K562 (cell line): ENCODE data around the gene INSR. TPM values are rescaled to one million over a fixed set of nuclear protein-coding genes. Genes with fewer than 3 reads are reported as not detected.
A peak's percentile ranks its signal among the peaks of the same experiment; 100 is the strongest.

Experiments used
- ARNT ChIP-seq, 2 experiments: fragments of 450-650 bp; IDR thresholded peaks; 2 replicates each; pipeline ENCODE4 v1.6.1; 2016; ENCODE audit warnings: mild to moderate bottlenecking in 1 of 2
- CBX3 ChIP-seq, 2 experiments: IDR thresholded peaks; 1 replicate in 1 of 2; 2 replicates in 1 of 2; pipeline ENCODE4 v1.6.1; 2012; ENCODE audit warnings: inconsistent platforms in 2 of 2, low read length in 2 of 2, borderline replicate concordance in 1 of 2, control low read depth in 1 of 2
- CSDE1 ChIP-seq, 2 experiments: fragments of 450-650 bp; IDR thresholded peaks; 2 replicates each; pipeline ENCODE4 v1.6.1; 2016; ENCODE audit warnings: mild to moderate bottlenecking in 1 of 2
- CTBP1 ChIP-seq: fragments of 450-650 bp; IDR thresholded peaks from 2 replicates; pipeline ENCODE4 v1.6.1; 2016; ENCODE audit warnings: borderline replicate concordance
- EGR1 ChIP-seq: fragments of 450-650 bp; conservative IDR thresholded peaks from 2 replicates; pipeline ENCODE4 v1.6.1; 2017; ENCODE audit warnings: mild to moderate bottlenecking
- ERF ChIP-seq: fragments of 450-650 bp; formaldehyde crosslinking; IDR thresholded peaks from 2 replicates; pipeline ENCODE4 v1.4.0; 2020; ENCODE audit warnings: mild to moderate bottlenecking, mixed read lengths
- HES1 ChIP-seq: fragments of 450-650 bp; IDR thresholded peaks from 2 replicates; pipeline ENCODE4 v1.6.1; 2016; ENCODE audit warnings: low read depth, mild to moderate bottlenecking, moderate library complexity
- KLF1 ChIP-seq: fragments of 450-650 bp; IDR thresholded peaks from 2 replicates; pipeline ENCODE4 v1.6.1; 2016; ENCODE audit warnings: missing genetic modification characterization, missing compliant biosample characterization
- KLF10 ChIP-seq: fragments of 250-450 bp; sonication (Bioruptor Pico); IDR thresholded peaks from 2 replicates; pipeline ENCODE4 v1.6.1; 2021; ENCODE audit warnings: matching md5 sums
- NCOA4 ChIP-seq: fragments of 450-650 bp; IDR thresholded peaks from 2 replicates; pipeline ENCODE4 v1.6.1; 2018; ENCODE audit warnings: mild to moderate bottlenecking; ENCODE audit not compliant: partially characterized antibody
- NFRKB ChIP-seq: fragments of 450-650 bp; IDR thresholded peaks from 2 replicates; pipeline ENCODE4 v1.6.1; 2016; ENCODE audit warnings: low read depth
- NR2F6 ChIP-seq: fragments of 450-650 bp; formaldehyde crosslinking; IDR thresholded peaks from 2 replicates; pipeline ENCODE4 v1.4.0; 2020; ENCODE audit warnings: mild to moderate bottlenecking
- PBX2 ChIP-seq, 2 experiments: IDR thresholded peaks in 1 of 2; conservative IDR thresholded peaks in 1 of 2; 2 replicates each; pipeline ENCODE4 v1.6.1; 2016; ENCODE audit warnings: low read depth in 2 of 2, mild to moderate bottlenecking in 1 of 2, missing compliant biosample characterization in 1 of 2, missing genetic modification characterization in 1 of 2, moderate library complexity in 1 of 2
- POLR3A ChIP-seq: IDR thresholded peaks from 2 replicates; pipeline ENCODE4 v1.6.1; 2011; ENCODE audit warnings: borderline replicate concordance, mild to moderate bottlenecking, moderate library complexity; ENCODE audit not compliant: insufficient read length, insufficient read depth; ENCODE audit errors: extremely low read depth
- PPARD ChIP-seq: fragments of 250-450 bp; sonication (Bioruptor Pico); IDR thresholded peaks from 2 replicates; pipeline ENCODE4 v1.8.0; 2022; ENCODE audit warnings: inconsistent platforms, mild to moderate bottlenecking, moderate library complexity
- RNF2 ChIP-seq: sonication (generic); IDR thresholded peaks from 2 replicates; pipeline ENCODE4 v1.6.1; 2016
- SAFB ChIP-seq: fragments of 200-400 bp; formaldehyde crosslinking; IDR thresholded peaks from 2 replicates; pipeline ENCODE4 v1.6.1; 2017; ENCODE audit warnings: low read depth, low read length, borderline replicate concordance
- SP2 ChIP-seq: IDR thresholded peaks from 2 replicates; pipeline ENCODE4 v1.6.1; 2011; ENCODE audit warnings: mild to moderate bottlenecking, low read depth, low read length, moderate library complexity; ENCODE audit not compliant: poor library complexity, severe bottlenecking; ENCODE audit errors: extremely low read depth
- STAG1 ChIP-seq: sonication (generic); formaldehyde crosslinking; IDR thresholded peaks from 2 replicates; pipeline ENCODE4 v1.5.0; 2020; ENCODE audit warnings: missing genetic modification reagents, borderline replicate concordance
- USF2 ChIP-seq: sonication (generic); formaldehyde crosslinking; IDR thresholded peaks from 2 replicates; pipeline ENCODE4 v1.5.0; 2020; ENCODE audit warnings: missing genetic modification reagents
- ZBTB9 ChIP-seq: fragments of 450-650 bp; formaldehyde crosslinking; IDR thresholded peaks from 2 replicates; pipeline ENCODE4 v1.4.0; 2020; ENCODE audit warnings: mild to moderate bottlenecking, moderate library complexity
- ZNF3 ChIP-seq: fragments of 250-450 bp; sonication (Bioruptor Pico); IDR thresholded peaks from 2 replicates; pipeline ENCODE4 v1.5.0; 2021; ENCODE audit warnings: mild to moderate bottlenecking, moderate library complexity
- ZNF354B ChIP-seq: fragments of 250-450 bp; sonication (Bioruptor Pico); IDR thresholded peaks from 2 replicates; pipeline ENCODE4 v1.4.0; 2020
- polyA plus RNA-seq, 8 experiments: library from polyadenylated mRNA; depleted of rRNA in 4 of 8; stranded (reverse) in 5 of 8; unstranded in 3 of 8; fragments of >200 nt; fragmentation: Nextera tagmentation in 2 of 8; fragmentation: Illumina TruSeq in 1 of 8; extraction: Ambion mirVana in 2 of 8; extraction: Trizol in 1 of 8; gene quantifications; 2 replicates each; pipeline versions ENCODE4 v1.2.1 to v1.2.3, GENCODE V29; 2011 to 2014; ENCODE audit warnings: inconsistent platforms in 1 of 8, missing spikeins in 1 of 8
- total RNA-seq, 7 experiments: library from RNA; depleted of rRNA in 6 of 7; stranded (reverse); fragments of >200 nt in 6 of 7; fragmentation: Illumina TruSeq in 2 of 7; extraction: Trizol in 2 of 7; gene quantifications; 2 replicates each; pipeline versions ENCODE4 v1.2.1 to v1.2.3, GENCODE V29; 2011 to 2021; ENCODE audit warnings: low replicate concordance in 1 of 7

INSR gene
- total and polyA plus RNA-seq, 9 of the 15 experiments (the other 6 are each of a cell fraction or from before 2014, with no cell fraction given) = 0.04 to 0.88 (median 0.41) TPM

DNA sequence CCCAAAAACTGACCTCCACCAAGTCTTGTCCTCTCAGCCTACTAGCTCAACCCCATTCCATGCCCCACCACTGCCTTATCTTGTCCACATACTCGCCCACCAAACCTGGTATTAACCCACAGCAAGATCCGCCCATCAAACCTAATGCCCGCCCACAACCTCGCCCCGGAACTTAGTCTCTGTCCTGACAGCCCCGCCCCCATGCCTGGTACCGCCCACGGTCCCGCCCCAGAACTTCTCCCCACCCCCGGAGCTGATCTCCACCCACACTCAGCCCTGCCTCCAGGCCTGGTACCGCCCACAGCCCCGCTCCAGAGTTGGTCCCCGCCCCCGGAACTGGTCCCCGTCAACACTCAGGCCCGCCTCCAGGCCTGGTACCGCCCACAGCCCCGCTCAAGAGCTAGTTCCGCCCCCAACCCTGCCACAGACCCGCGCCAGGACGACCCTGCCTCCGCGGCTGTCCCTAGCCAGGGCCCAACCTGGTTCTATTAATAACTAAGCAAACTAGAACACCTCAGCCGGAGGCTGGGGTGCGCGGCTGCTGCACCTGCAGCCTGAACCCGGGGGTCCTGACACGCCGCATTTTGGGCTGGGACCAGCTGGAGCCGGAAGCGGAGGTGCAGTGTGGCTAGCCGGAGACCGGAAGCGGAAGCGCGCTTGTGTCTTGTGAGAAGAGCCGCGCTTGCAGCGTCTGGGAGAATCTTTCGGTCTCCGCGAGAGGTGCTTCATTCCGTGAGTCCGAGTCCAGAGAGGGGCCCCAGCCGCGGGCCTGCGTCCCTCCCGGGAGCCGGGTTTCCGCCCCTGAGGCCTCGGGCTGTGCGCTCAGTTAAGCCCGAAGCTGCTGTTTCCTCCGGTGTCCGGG lies 224.9 kb downstream of the INSR start, which contains the start of gene ZNF557 (continued):
- TF ChIP-seq KLF1 (tag) = 0 out of 2 replicates have a peak, but pooled peaks have one; percentile 36
- no peak for TF ChIP-seq PPARD (CRISPR knock-in tag)
- no peak for TF ChIP-seq SAFB
- no peak for TF ChIP-seq ZNF3 (CRISPR knock-in tag)
- no peak for TF ChIP-seq ARNT (IDR thresholded peaks at IDR 0.05)
- TF ChIP-seq ZNF354B = no peak
- no peak for TF ChIP-seq ERF (CRISPR knock-in tag)
- no peak for TF ChIP-seq HES1
- no peak for TF ChIP-seq SP2
- no peak for TF ChIP-seq NFRKB
- TF ChIP-seq NCOA4 = no peak
- TF ChIP-seq CSDE1 (IDR thresholded peaks at IDR 0.05) = no peak
- TF ChIP-seq CTBP1 = peak; percentile 66; the same call in 1 of the 2 replicates
- TF ChIP-seq STAG1 (CRISPR knock-in tag) = no peak
- TF ChIP-seq NR2F6 (CRISPR knock-in tag) = no peak
- no peak for TF ChIP-seq KLF10 (CRISPR knock-in tag)
- no peak for TF ChIP-seq PBX2 (CRISPR knock-in tag; IDR thresholded peaks at IDR 0.05; ENCODE audit: low read depth)
- TF ChIP-seq PBX2 (tag; conservative IDR thresholded peaks at IDR 0.05; ENCODE audit: low read depth) = peak; percentile 53; the same call in 1 of the 2 replicates
- no peak for TF ChIP-seq CBX3 (IDR thresholded peaks at IDR 0.05; ENCODE audit: borderline replicate concordance in 1 of 2, low read length in 2 of 2)
- no peak for TF ChIP-seq RNF2
- TF ChIP-seq USF2 (CRISPR knock-in tag) = no peak
- peak; percentile 95 for TF ChIP-seq EGR1
- TF ChIP-seq ZBTB9 (CRISPR knock-in tag) = peak; percentile 61; the same call in 1 of the 2 replicates
- TF ChIP-seq POLR3A = no peak
